ENCODE results near the gene BARD1.

BARD1 gene

DNA sequence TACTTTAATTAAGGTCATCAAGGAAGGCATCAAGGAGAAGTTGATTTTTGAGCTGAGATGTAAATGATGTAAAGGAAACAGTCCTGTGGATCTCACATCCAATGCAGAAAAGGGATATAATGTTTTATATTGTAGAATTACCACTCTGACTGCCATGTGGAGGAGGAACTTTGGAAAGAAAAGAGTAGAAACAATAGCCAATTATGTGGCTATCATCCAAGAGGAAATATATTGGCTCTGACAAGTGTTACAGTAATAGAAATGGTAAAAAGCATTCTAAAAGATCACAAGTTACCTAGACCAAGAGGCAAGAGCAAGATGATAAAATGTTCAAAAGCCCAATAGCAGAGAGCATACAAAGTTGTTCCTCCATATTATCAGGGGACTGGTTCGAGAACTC lies 26.8 kb downstream of the BARD1 start:
- peaks cover 41% of the 10 kb centered on the region for H3K9me3 Mint-ChIP-seq
- DNase-seq, result no peak
- TF ChIP-seq, protein P1, sequence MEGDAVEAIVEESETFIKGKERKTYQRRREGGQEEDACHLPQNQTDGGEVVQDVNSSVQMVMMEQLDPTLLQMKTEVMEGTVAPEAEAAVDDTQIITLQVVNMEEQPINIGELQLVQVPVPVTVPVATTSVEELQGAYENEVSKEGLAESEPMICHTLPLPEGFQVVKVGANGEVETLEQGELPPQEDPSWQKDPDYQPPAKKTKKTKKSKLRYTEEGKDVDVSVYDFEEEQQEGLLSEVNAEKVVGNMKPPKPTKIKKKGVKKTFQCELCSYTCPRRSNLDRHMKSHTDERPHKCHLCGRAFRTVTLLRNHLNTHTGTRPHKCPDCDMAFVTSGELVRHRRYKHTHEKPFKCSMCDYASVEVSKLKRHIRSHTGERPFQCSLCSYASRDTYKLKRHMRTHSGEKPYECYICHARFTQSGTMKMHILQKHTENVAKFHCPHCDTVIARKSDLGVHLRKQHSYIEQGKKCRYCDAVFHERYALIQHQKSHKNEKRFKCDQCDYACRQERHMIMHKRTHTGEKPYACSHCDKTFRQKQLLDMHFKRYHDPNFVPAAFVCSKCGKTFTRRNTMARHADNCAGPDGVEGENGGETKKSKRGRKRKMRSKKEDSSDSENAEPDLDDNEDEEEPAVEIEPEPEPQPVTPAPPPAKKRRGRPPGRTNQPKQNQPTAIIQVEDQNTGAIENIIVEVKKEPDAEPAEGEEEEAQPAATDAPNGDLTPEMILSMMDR (IDR thresholded peaks at IDR 0.05), result no peak
- no peaks in the 10 kb centered on the region for H3K4me1 Mint-ChIP-seq
- no peak overlapping the region for H3K4me3 Mint-ChIP-seq
- H3K27ac Mint-ChIP-seq, result no peak overlapping the region
- no peaks in the 10 kb centered on the region for H3K27me3 Mint-ChIP-seq (ENCODE audit: low read depth, poor library complexity)
- peaks cover 88% of the 10 kb centered on the region for H3K36me3 Mint-ChIP-seq (ENCODE audit: low read depth)

DNA sequence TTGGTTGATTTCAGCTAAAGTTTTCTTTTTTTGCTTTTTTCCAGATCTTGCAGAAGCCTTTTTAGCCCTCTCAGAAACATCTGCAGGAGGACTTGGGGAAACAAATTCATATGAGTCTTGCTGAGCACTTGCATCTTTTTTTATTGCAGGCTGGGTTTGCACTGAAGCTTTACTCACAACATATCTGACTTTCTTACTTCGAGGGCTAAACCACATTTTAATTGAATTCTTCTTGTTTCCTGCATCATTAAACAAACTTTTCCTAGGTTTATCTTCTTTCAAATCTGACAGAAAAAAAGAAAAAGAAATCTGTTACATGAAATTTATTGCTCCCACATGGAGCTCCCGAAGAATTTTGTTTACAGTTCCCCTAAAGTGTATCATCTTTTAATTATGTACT lies 28.3 kb downstream of the BARD1 start:
- H3K4me3 Mint-ChIP-seq, result no peak overlapping the region
- no peaks in the 10 kb centered on the region for H3K4me1 Mint-ChIP-seq
- H3K27ac Mint-ChIP-seq, result no peak overlapping the region
- TF ChIP-seq, protein P1 (IDR thresholded peaks at IDR 0.05), result no peak
- no peak for DNase-seq
- no peaks in the 10 kb centered on the region for H3K27me3 Mint-ChIP-seq (ENCODE audit: low read depth, poor library complexity)
- peaks cover 44% of the 10 kb centered on the region for H3K9me3 Mint-ChIP-seq
- peaks cover 95% of the 10 kb centered on the region for H3K36me3 Mint-ChIP-seq (ENCODE audit: low read depth)

DNA sequence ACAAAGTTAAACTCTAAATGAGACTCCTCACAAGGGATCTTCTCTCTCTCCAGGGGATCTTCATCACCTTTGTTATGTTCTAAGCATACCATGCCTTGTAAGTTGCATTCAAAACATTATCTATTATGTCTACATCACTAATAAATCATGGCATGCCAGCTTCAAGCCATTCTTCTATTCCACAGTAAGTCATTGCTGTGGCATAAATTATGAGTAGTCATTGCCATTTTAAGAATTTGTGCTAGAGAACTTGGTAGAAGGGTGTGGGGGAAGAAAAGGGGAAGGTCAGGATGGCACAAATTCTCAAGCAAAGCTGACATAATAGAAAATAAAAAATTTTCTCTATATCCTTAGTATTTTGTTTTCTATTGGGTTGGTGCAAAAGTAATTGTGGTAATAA lies 33.5 kb downstream of the BARD1 start:
- no peak for DNase-seq
- peaks cover 86% of the 10 kb centered on the region for H3K36me3 Mint-ChIP-seq (ENCODE audit: low read depth)
- TF ChIP-seq, protein P1 (IDR thresholded peaks at IDR 0.05), result no peak
- H3K4me1 Mint-ChIP-seq, result no peaks in the 10 kb centered on the region
- H3K27me3 Mint-ChIP-seq (ENCODE audit: low read depth, poor library complexity), result no peaks in the 10 kb centered on the region
- H3K4me3 Mint-ChIP-seq, result no peak overlapping the region
- H3K9me3 Mint-ChIP-seq, result peaks cover 29% of the 10 kb centered on the region
- no peak overlapping the region for H3K27ac Mint-ChIP-seq

DNA sequence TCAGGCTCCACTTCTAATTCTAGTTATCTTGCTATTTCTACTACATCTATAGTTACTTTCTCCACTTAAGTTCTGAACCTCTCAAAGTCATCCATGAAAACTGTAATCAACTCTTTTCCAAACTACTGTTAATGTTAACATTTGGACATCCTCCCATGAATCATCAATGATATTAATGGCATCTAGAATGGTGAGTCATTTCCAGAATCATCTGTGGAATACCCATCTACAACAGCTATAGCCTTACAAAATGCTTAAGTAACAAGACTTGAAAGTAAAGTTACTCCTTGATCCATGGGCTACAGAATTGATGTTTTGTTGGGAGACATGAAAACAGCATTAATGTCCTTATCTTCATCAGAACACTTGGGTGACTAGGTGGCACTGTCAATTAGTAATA lies 35.4 kb downstream of the BARD1 start:
- Mint-ChIP-seq H3K36me3 (ENCODE audit: low read depth) (peaks cover 78% of the 10 kb centered on the region), H3K4me1 (no peaks in the 10 kb centered on the region), H3K4me3 (no peak overlapping the region), H3K27ac (no peak overlapping the region), H3K27me3 (ENCODE audit: low read depth, poor library complexity) (no peaks in the 10 kb centered on the region), H3K9me3 (peaks cover 29% of the 10 kb centered on the region)
- TF ChIP-seq, protein P1 (IDR thresholded peaks at IDR 0.05), result no peak
- no peak for DNase-seq

DNA sequence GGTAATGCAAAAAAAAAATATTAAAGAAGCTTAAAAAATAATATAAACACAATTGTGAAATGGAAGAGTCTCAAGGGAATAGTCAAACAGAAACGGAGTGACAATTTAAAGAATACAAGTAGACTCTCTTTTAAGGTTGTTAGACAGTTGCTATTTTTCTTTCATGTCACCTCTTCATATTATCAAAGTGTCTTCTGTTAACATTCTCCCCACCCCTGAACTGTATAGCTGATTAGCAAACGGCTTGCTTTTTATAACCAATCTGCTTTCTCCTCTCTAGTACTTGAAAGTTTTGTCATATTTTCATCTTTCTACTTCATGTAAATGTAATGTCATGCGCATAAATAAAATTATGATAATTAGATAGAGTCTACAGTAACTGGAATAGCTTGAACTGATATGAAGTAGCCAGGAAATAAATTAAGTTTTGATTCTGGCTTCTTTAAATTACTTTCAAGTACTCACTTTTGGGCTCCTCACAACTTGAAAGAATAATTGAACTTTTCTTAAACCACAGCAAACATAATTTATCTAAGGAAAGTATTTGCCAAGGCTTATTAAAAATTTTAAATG lies 37.0 kb downstream of the BARD1 start:
- H3K9me3 Mint-ChIP-seq, result peaks cover 29% of the 10 kb centered on the region

DNA sequence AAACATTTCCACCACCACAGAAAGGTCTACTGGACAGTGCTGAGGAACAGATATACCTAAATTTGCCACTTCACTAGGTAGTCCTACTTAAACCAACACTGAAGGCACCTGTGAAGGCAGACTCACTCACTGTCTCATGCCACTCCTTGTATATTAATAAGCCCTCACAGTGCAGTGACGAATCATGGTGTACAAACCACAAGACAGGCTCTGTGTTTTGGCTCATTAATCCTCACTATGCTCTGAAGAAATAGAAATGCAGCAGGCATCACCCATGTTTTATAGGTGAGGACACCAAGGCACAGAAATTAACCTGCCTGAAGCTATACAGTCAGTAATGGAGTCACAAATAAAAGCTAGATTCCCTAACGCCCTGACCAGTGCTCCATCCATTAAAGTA lies 44.3 kb downstream of the BARD1 start:
- TF ChIP-seq, protein P1 (IDR thresholded peaks at IDR 0.05), result no peak
- H3K4me1 Mint-ChIP-seq, result no peaks in the 10 kb centered on the region
- no peak overlapping the region for H3K27ac Mint-ChIP-seq
- no peaks in the 10 kb centered on the region for H3K9me3 Mint-ChIP-seq
- no peak for DNase-seq
- no peaks in the 10 kb centered on the region for H3K27me3 Mint-ChIP-seq (ENCODE audit: low read depth, poor library complexity)
- peaks cover 89% of the 10 kb centered on the region for H3K36me3 Mint-ChIP-seq (ENCODE audit: low read depth)
- no peak overlapping the region for H3K4me3 Mint-ChIP-seq

More for the DNA sequence above, 37.0 kb downstream of the BARD1 start:
- no peaks in the 10 kb centered on the region for H3K27me3 Mint-ChIP-seq (ENCODE audit: low read depth, poor library complexity)
- H3K4me1 Mint-ChIP-seq, result no peaks in the 10 kb centered on the region
- no peak for DNase-seq
- no peak overlapping the region for H3K4me3 Mint-ChIP-seq
- H3K36me3 Mint-ChIP-seq (ENCODE audit: low read depth), result peaks cover 79% of the 10 kb centered on the region
- TF ChIP-seq, protein P1 (IDR thresholded peaks at IDR 0.05), result no peak
- H3K27ac Mint-ChIP-seq, result no peak overlapping the region

All from nephron progenitor cell (in vitro differentiated cells).